ENCODE results near the gene WDR47.
"Not testable (repeated sequence)": the region's sequence is repeated elsewhere in the genome, so short reads cannot be mapped to it uniquely, and the experiment has no call there.

Gene WDR47

GRCh38 chr1:109061183-109061582, 19.3 kb upstream of the WDR47 start:
- no peak overlapping the region for H3K4me3 ChIP-seq (replicated peaks; ENCODE audit: low read depth, low read length)
- TF ChIP-seq, protein P1, sequence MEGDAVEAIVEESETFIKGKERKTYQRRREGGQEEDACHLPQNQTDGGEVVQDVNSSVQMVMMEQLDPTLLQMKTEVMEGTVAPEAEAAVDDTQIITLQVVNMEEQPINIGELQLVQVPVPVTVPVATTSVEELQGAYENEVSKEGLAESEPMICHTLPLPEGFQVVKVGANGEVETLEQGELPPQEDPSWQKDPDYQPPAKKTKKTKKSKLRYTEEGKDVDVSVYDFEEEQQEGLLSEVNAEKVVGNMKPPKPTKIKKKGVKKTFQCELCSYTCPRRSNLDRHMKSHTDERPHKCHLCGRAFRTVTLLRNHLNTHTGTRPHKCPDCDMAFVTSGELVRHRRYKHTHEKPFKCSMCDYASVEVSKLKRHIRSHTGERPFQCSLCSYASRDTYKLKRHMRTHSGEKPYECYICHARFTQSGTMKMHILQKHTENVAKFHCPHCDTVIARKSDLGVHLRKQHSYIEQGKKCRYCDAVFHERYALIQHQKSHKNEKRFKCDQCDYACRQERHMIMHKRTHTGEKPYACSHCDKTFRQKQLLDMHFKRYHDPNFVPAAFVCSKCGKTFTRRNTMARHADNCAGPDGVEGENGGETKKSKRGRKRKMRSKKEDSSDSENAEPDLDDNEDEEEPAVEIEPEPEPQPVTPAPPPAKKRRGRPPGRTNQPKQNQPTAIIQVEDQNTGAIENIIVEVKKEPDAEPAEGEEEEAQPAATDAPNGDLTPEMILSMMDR (IDR thresholded peaks at IDR 0.05; ENCODE audit: insufficient read depth, low read length, poor library complexity, severe bottlenecking), result no peak
- H3K27me3 ChIP-seq (replicated peaks; ENCODE audit: control insufficient read depth, insufficient read depth, low read length), result no peaks in the 10 kb centered on the region
- no peak for DNase-seq (ENCODE audit: extremely low read depth, insufficient read length)
- H3K36me3 ChIP-seq (ENCODE audit: control insufficient read depth, insufficient read depth, low read length), result no peaks in the 10 kb centered on the region; the same call in 1 of the 2 replicates

DNA sequence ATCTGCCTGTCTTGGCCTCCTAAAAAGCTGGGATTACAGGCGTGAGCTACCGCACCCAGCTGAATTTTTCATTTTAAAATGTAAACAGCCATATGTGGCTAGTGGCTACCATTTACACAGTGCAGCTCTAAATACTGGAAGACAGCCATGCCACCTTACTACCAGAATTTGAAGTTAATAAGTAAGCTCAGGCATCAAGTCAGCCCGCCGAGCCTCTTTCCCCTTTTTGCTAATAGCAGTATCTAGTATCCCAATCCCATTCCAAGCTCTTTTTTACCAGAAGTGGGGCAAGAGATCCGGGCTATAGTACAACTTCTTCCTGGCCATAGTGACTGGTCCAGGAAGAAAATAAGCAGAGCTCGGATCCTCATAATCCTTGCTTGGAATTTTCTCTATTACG, 18.8 kb upstream of the WDR47 start:
- H3K36me3 ChIP-seq (ENCODE audit: control insufficient read depth, insufficient read depth, low read length), result no peaks in the 10 kb centered on the region; the same call in 1 of the 2 replicates
- TF ChIP-seq, protein P1 (IDR thresholded peaks at IDR 0.05; ENCODE audit: insufficient read depth, low read length, poor library complexity, severe bottlenecking), result no peak
- no peak for DNase-seq (ENCODE audit: extremely low read depth, insufficient read length)
- H3K4me3 ChIP-seq (replicated peaks; ENCODE audit: low read depth, low read length), result no peak overlapping the region
- no peaks in the 10 kb centered on the region for H3K27me3 ChIP-seq (replicated peaks; ENCODE audit: control insufficient read depth, insufficient read depth, low read length)

GRCh38 chr1:109059026-109059425, 17.1 kb upstream of the WDR47 start:
- H3K4me3 ChIP-seq (replicated peaks; ENCODE audit: low read depth, low read length), result no peak overlapping the region
- H3K27me3 ChIP-seq (replicated peaks; ENCODE audit: control insufficient read depth, insufficient read depth, low read length), result no peaks in the 10 kb centered on the region
- no peak for DNase-seq (ENCODE audit: extremely low read depth, insufficient read length)
- TF ChIP-seq, protein P1 (IDR thresholded peaks at IDR 0.05; ENCODE audit: insufficient read depth, low read length, poor library complexity, severe bottlenecking), result no peak
- H3K36me3 ChIP-seq (ENCODE audit: control insufficient read depth, insufficient read depth, low read length), result no peaks in the 10 kb centered on the region; the same call in 1 of the 2 replicates

- Histone ChIP-seq H3K27me3 (replicated peaks; ENCODE audit: control insufficient read depth, insufficient read depth, low read length) (no peaks in the 10 kb centered on the region), H3K36me3 (ENCODE audit: control insufficient read depth, insufficient read depth, low read length) (no peaks in the 10 kb centered on the region), H3K4me3 (replicated peaks; ENCODE audit: low read depth, low read length) (no peak overlapping the region)
- DNase-seq (ENCODE audit: extremely low read depth, insufficient read length), result no peak
- TF ChIP-seq, protein P1 (IDR thresholded peaks at IDR 0.05; ENCODE audit: insufficient read depth, low read length, poor library complexity, severe bottlenecking), result no peak
Observed at GRCh38 chr1:109056064-109056463, 14.2 kb upstream of the WDR47 start.

GRCh38 chr1:109052145-109052544, 10.2 kb upstream of the WDR47 start:
- H3K36me3 ChIP-seq (ENCODE audit: control insufficient read depth, insufficient read depth, low read length); H3K27me3 ChIP-seq (replicated peaks; ENCODE audit: control insufficient read depth, insufficient read depth, low read length); DNase-seq (ENCODE audit: extremely low read depth, insufficient read length): not testable (repeated sequence)

GRCh38 chr1:109050228-109050995, 8.5 kb upstream of the WDR47 start:
- TF ChIP-seq, protein P1 (IDR thresholded peaks at IDR 0.05; ENCODE audit: insufficient read depth, low read length, poor library complexity, severe bottlenecking), result no peak
- no peaks in the 10 kb centered on the region for H3K36me3 ChIP-seq (ENCODE audit: control insufficient read depth, insufficient read depth, low read length)
- H3K27me3 ChIP-seq (replicated peaks; ENCODE audit: control insufficient read depth, insufficient read depth, low read length), result no peaks in the 10 kb centered on the region
- H3K4me3 ChIP-seq (replicated peaks; ENCODE audit: low read depth, low read length), result no peak overlapping the region
- DNase-seq (ENCODE audit: extremely low read depth, insufficient read length), result no peak

More at GRCh38 chr1:109052145-109052544, 10.2 kb upstream of the WDR47 start:
- H3K4me3 ChIP-seq (replicated peaks; ENCODE audit: low read depth, low read length), result not testable (repeated sequence)

Measured in GM06990 (cell line).